HepG2 (cell line): ENCODE data around the gene SLC6A6. TPM values are rescaled to one million over a fixed set of nuclear protein-coding genes. Genes with fewer than 3 reads are reported as not detected.
A peak's percentile ranks its signal among the peaks of the same experiment; 100 is the strongest.

Experiments
- ARID5B ChIP-seq: IDR thresholded peaks from 2 replicates; pipeline ENCODE4 v1.4.0; 2020; ENCODE audit warnings: mild to moderate bottlenecking, missing genetic modification reagents
- KLF11 ChIP-seq: IDR thresholded peaks from 2 replicates; pipeline ENCODE4 v1.6.1; 2016; ENCODE audit warnings: missing compliant biosample characterization
- NCOA5 ChIP-seq: sonication (generic); formaldehyde crosslinking; IDR thresholded peaks from 2 replicates; pipeline ENCODE4 v1.4.0; 2020; ENCODE audit warnings: missing genetic modification reagents
- PHB2 ChIP-seq: fragments of 450-650 bp; IDR thresholded peaks from 2 replicates; pipeline ENCODE4 v1.6.1; 2018; ENCODE audit not compliant: partially characterized antibody
- TOE1 ChIP-seq: sonication (generic); formaldehyde crosslinking; IDR thresholded peaks from 2 replicates; pipeline ENCODE4 v1.4.0; 2020; ENCODE audit warnings: mild to moderate bottlenecking, missing genetic modification reagents
- ZNF746 ChIP-seq: sonication (generic); formaldehyde crosslinking; IDR thresholded peaks from 2 replicates; pipeline ENCODE4 v1.8.0; 2022; ENCODE audit warnings: mild to moderate bottlenecking, missing genetic modification reagents
- polyA plus RNA-seq, 8 experiments: library from polyadenylated mRNA; depleted of rRNA in 3 of 8; stranded (reverse) in 7 of 8; unstranded in 1 of 8; fragments of >200 nt; fragmentation: Illumina TruSeq in 4 of 8; extraction: Trizol in 4 of 8; gene quantifications; 2 replicates each; pipeline versions ENCODE4 v1.2.1 to v1.2.3, GENCODE V29; 2011 to 2016; ENCODE audit warnings: low read depth in 4 of 8, missing spikeins in 1 of 8, mixed read lengths in 1 of 8; ENCODE audit not compliant: insufficient read depth in 1 of 8
- total RNA-seq, 5 experiments: library from RNA; depleted of rRNA; stranded (reverse); fragments of >200 nt; fragmentation: Illumina TruSeq; extraction: Trizol; gene quantifications; 2 replicates each; pipeline ENCODE4 v1.2.3, GENCODE V29; 2016; ENCODE audit warnings: low read depth in 1 of 5

SLC6A6 gene
- total and polyA plus RNA-seq, 2 of the 13 experiments (the other 11 are each of a cell fraction or from before 2014, with no cell fraction given) = 14.1 to 20.7 TPM

- TF ChIP-seq ARID5B (CRISPR knock-in tag) (peak; percentile 77), TOE1 (CRISPR knock-in tag) (no peak), NCOA5 (CRISPR knock-in tag) (no peak), PHB2 (no peak), ZNF746 (no peak), KLF11 (CRISPR knock-in tag) (no peak)
Measured at GRCh38 chr3:14418296-14419250, 16.2 kb downstream of the SLC6A6 start (continued).
